Inflammatory macrophage (primary cell): ENCODE measurements around the gene CDKN3.
"Not testable (repeated sequence)": the region's sequence is repeated elsewhere in the genome, so short reads cannot be mapped to it uniquely, and the experiment has no call there.

Experiments used
- DNase-seq, 2 donors: peaks; one replicate each; pipeline ENCODE4 v3.0.0-alpha.2; 2020 to 2022

Gene CDKN3

DNA sequence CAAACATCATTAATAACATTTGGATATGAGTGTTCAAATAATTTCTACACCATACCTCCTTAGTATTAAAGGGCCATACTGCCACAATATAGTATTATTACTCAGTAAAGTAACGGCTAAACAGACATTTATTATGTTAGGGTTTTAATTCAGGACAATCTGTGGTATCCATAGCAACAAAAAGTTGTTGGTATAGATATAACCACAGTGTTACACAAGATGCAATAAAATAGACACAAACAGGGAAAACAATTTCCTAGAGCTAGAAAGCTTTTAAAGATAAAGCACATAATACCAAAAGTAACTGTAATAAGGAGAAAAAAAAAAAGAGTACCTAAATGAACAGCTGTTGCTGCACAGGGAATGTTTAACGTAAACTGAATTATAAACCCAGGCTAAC lies 28.3 kb downstream of the CDKN3 start:
- DNase-seq: no peak

DNA sequence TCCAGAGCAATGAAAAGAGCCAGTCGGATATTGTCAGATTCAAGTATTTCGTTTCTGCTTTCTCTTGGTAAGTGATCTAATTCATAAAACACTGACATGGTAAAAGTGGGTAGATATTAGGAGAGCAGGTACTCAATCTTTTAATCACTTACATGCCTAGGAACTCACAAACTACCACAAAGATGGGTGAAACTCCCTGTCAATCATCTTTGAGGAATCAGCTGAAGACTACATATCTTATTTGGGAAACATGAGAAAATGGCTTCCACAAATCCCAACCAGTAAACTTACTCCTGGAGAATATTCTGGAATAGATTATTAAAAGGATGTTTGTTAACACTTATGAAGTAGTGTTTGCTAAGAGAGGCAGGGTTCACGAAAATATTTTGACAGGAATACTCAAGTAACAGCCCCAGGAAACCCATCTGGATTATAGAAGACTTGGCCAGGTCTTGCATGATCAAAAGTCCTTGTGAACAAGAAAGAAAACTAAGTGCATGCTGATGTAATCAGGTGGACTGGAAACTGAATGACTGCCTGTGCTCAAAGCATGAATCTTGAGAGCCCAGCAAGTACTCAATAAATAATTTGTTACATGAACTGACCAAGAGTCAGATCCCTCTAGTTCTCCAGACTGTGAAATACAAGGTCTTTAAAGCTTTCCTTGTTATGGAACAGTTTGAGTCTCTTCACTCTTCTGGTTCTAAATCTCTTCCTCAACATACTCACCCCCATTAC lies 28.9 kb downstream of the CDKN3 start:
- no peak for DNase-seq

DNA sequence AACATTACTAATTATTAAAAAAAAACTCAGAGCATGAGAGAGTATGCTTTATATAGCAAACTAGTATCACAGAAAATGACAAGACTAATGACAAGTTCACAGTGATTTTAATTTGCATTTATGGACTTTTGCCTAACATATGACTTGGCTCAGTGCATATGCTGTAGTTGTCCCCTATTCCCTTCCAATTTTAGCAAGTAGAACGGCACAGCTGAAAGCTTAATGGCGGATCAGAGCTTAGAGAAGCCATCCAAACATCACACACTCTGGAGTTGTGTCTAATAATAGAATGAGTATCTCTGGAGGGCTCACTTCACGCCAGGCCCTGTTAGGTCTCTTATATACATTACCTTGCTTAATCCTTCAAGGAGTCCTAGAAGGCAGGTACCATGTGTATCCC lies 31.1 kb downstream of the CDKN3 start:
- DNase-seq: no peak

DNA sequence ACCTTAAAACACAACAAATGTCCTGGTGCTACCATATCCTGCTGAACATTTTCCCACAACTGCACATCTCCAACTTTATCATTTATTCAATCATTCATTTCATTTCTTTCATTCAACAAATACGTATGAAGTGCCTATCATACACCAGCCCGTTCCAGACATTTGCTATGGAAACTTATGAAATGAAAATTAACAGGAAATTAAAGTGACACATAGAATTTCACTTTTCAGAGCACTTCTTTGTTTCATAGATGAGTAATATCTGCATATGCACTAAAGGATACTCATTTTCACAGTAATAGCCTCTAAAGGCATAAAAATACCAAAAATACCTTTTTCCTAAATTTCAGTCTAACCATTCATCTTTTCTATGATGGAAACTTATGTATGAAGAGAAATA lies 31.7 kb downstream of the CDKN3 start:
- no peak for DNase-seq

DNA sequence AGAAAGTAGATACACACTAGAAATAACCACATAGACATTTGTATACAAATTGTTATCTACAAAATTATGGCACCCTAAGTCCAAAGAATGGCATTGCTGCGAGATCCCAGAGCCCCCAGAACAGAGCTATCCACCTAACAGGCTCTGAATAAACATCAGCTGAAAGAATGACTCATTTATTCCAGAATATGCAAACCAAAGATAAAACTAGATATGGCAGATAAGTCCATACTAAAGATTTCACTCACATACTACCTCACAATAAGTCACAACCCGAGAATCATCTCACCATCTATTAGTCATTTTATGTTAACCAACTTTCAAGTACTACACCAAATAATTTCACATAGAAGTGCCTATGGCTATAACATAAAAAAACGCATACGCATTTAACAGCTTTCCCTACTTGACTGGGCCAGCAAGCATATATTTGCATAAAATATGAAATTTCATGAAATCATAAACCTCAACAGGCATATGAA lies 38.7 kb downstream of the CDKN3 start:
- DNase-seq: no peak

DNA sequence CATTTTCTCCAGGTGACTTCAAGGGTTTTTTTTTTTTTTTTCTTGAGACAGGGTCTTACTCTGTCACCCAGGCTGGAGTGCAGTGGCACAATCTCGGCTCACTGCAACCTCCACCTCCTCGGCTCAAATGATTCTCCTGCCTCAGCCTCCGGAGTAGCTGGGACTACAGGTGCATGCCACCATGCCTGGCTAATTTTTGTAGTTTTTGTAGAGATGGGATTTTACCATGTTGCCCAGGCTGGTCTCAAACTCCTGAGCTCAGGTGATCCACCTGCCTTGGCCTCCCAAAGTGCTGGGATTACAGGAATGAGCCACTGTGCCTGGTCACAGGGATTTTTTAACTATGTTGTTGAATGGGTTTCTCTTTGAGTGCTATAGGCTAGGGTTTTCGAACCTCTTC lies 41.1 kb downstream of the CDKN3 start:
- not testable (repeated sequence) for DNase-seq

DNA sequence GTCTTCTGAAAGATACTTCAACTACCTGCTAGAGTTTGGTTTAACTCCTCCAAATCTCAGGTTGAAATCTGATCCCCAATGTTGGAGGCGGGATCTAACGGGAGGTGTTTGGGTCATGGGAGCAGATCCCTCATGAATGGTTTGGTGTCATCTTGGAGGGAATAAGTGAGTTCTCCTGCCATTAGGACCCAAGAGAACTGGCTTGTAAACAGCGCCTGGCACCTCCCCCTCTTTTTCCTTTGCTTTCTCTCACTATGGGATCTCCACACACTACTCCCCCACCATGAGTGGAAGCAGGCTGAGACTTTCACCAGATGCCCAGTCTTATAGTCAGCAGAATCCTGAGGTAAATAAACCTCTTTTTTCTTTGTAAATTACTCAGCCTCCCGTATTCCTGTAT lies 41.9 kb downstream of the CDKN3 start:
- no peak for DNase-seq

DNA sequence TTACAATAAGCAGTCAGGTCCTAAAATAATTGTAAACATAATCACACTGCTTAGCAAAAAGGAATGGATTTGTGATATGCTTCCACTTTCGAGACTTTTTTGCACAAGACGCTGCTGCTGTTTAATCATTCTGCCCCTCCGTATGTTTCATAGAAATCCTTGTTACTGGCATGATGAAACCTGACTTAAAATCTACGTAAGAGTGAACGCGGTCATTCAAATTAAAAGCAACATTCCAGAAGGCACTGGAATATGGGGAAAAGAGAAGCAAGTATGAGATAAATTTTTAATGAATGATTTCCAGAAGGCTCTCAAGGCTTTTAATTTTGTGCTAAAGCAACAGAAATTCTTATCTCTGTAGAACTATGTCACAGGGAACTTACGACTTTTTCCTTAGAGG lies 43.2 kb downstream of the CDKN3 start:
- DNase-seq: no peak

DNA sequence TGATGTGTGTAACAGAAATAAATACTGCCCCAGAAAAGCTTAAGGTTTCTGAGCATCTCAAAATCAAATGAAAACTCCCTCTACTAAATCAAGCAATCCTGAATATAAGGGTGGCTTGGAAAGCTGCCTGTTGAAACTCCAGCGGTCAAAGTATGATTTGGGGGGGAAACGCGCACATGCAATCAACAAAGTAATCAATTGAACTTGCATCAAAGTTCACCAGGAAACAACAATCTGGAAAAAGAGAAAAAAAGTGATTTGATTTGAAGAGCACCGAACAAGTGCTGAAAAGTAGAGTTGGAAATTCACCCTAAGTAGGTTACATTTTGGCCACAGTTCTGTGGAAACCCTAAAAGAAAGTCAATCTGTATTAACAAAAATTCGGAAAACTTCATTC lies 43.7 kb downstream of the CDKN3 start:
- no peak for DNase-seq

DNA sequence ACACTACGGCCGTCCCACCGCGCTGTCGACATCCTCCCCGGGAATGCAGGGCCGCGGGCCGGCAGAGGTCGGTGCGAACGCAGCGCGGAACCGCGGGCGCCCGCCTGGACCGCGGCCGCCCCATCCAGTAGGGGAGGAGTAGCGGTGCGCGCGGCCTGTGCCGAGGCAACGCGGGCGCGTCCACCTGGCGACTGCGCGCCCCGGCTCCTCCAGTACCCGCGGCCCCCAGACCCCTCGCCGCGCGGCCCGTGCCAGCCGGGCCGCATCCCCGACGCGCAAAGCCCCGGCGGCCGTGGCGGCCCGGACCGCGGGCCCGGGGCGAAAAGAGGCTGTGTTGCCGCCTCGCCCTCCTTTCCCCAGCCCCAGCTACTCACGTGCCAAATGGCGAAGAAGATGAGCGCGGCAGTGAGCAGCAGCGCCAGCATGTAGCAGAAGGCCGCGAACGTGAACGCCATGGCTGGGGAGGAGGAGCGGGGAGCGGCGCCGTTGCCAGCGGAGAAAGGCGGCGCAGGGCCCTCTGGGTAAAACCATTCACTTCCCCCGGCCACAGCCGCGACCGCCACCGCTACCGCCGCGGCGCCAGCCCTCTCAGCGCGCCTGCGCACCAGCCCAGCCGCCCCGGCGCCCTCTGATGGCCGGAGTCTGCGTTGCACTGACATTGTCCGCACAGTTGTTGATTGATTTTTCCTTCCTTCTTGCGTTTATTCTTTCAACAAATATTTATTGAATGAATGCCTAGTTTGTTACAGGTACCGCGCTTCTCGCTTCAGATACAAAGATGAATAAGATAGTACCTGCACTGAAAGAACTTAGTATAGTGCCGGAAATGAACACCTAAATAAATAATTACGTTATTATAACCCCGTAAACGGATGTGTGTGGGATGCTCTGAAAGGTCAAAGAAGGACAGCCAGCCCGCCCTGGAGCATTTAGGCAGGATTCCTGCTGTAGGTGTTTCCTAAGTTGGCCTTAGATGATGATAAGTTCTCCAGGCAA lies 44.4 kb downstream of the CDKN3 start, which contains the start of gene CNIH1:
CNIH1 (minus strand) TSS at position 502 of the 996 bp plus-strand sequence; CDS start at position 455, 47 bp downstream.
- peak; percentile 91 to 93 for DNase-seq

DNA sequence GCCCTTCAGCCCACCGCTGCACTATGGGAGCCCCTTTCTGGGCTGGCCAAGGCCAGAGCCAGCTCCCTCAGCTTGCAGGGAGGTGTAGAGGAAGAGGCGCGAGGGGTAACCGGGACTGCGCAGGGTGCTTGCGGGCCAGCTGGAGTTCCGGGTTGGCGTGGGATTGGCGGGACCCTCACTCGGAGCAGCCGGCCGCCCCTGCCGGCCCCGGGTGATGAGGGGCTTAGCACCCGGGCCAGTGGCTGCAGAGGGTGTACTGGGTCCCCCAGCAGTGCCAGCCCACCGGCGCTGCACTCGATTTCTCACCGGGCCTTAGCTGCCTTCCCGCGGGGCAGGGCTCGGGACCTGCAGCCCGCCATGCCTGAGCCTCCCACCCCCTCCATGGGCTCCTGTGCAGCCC lies 46.2 kb downstream of the CDKN3 start:
- not testable (repeated sequence) for DNase-seq

DNA sequence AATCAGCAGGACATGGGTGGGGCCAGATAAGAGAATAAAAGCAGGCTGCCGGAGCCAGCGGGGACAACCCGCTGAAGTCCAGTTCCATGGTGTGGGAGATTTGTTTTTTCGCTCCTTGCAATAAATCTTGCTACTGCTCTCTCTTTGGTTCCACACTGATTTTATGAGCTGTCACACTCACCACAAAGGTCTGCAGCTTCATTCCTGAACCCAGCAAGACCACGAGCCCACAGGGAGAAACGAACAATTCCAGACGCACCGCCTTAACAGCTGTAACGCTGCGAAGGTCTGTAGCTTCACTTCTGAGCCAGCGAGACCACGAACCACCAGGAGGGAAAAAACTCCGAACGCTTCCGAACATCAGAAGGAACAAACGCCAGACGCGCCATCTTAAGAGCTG lies 47.2 kb downstream of the CDKN3 start:
- DNase-seq: no peak

DNA sequence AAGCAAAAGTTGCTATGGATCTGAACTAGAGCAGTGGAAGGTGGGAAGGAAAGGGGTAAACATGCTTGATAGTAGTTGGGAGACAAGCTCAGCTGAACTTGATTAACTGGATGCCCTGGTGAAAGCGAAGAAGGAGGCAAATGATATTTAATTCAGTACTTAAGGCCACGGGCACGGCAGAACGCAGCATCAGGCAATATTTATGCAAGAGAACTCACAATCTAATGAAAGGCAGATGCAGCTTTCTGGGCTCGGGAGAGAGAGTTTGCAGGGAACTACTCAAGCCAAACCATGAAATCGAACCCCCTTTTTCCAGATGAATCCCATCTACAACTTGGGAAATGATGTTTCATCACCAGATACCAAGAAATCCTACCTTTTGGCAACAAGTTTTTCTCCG lies 47.9 kb downstream of the CDKN3 start:
- DNase-seq: no peak

DNA sequence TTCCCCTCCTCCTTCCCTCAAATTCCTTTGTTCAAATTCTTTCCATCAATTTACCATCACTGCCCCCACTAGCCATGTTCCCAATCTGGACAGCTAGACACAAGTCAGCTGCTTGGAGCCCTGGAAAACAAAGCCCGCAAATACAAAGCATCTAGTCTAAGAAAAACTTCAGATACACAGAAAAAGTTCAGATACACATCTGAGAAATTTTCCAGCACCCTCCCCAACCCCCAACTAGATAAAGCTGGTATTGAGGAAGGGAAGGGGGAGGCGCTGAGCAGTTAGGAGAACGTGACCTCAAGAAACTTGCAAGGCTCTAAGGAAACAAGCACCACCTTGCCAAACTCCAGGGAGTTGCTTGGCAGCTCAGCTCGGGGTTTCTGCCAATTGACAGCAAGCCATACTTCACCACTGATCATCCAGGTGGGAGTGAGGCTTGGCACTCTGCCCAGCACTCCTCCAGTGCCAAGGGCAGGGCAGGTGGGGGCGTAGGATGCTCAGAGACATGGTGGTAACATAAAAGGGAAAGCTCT lies 49.4 kb downstream of the CDKN3 start:
- DNase-seq: no peak

DNA sequence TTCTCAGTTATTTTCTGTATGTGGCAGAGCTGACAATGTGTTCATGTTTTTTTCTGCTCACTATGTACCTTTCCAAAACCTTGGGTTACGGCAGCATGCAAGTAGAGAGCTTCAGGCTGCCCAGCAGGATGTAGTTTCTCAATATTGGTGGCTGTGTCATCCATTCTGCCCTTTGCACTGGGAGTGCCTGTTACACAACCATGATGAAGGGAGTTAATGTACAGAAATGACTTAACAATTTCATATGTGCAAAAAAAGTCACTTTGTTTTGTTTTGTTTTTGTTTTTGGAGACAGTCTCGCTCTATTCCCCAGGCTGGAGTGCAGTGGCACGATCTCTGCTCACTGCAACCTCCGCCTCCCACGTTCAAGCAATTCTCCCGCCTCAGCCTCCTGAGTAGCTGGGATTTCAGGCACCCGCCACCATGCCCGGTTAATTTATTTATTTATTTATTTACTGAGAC lies 50.5 kb downstream of the CDKN3 start:
- peak; percentile 91 to 96 for DNase-seq

DNA sequence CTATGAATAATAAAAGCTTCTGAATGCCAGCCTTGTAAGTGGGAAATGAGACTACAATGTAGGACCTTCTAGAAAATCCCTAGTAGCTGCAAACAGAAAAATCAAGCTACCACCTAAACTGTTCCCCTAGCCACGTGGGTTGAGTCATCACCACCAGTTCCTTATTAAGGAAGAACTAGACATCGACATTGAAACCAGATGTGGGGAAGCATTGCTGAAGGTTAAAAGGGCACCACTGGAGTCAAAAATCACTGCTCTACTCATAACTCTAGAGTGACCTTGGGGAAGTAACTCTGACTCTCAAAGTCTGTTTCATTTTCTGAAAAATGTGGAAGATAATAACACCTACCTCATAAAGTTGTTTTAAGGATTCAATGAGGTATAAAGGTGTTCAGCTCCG lies 53.7 kb downstream of the CDKN3 start:
- DNase-seq: peak; percentile 93 to 96

DNA sequence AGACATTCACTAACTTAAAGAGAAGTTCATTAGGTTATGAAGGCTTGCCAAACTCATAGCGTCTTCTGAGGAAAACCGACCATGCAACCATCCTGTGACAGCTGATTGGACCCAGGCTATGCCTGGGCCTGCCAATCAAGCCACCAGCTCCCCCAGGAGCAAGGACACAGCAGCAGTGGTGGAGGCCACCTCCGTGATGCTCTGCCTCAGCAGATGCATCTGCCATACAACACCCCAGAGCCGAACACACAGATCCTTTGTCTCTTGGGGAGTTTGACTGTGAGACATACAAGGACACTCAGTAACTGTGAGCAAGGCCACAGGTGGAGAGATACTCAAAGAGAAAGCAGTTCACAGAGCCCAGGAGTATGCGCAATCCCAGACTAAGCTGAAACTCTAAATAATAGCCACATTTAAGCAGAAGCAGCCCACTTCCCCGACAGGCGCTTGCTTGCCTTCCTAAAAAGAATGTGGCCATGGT lies 54.4 kb downstream of the CDKN3 start:
- peak; percentile 51 to 56 for DNase-seq

DNA sequence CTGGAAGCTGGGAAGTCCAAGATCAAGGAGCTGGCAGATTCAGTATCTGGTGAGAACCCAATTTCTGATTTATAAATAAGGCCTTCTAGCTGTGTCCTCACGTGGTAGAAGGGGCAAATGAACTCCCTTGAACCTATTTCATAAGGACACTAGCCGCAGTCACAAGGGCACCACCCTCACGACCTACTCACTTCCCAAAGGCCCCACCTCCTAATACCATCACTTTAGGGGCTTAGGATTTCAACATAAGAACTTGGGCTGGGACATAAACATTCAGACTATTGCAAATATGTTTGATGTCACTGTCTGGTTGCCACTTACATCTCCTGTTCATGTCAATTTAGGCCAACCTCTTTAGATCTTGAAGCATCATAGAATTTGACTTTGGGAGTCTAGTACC lies 55.2 kb downstream of the CDKN3 start:
- peak; percentile 84 for DNase-seq

DNA sequence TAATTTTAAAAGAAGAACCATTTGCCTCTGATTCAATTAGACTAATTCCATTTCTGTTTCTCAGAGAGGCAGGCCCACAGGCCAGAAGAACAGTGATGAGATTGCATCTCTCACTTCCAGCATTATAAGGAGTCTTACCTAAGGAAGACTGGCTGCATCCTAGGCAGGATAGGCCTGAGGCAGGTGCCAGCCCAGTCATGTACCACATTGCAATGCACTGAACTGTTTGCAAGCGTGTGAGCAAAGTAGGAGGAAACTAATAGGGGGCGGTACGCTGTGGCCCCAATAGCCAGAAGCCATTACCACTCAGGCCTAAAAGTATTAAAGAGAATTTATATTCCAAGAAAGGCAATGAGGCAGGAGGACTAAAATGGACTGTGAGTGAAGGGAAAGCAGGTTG lies 56.4 kb downstream of the CDKN3 start:
- no peak for DNase-seq

DNA sequence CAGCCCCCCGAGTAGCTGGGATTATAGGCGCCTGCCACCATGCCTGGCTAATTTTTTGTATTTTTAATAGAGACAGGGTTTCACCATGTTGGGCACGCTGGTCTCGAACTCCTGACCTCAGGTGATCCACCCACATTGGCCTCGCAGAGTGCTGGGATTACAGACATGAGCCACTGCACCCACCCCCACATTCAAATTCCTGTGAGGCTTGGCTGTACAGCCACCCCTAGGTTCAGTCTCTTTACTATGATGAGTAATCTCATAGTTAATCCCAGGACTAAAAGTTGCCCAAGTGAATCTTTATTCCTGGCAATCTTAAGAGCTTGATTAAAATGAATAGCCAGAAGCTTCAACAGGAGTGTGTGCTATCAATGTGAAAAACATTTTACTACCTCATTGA lies 57.2 kb downstream of the CDKN3 start:
- not testable (repeated sequence) for DNase-seq

DNA sequence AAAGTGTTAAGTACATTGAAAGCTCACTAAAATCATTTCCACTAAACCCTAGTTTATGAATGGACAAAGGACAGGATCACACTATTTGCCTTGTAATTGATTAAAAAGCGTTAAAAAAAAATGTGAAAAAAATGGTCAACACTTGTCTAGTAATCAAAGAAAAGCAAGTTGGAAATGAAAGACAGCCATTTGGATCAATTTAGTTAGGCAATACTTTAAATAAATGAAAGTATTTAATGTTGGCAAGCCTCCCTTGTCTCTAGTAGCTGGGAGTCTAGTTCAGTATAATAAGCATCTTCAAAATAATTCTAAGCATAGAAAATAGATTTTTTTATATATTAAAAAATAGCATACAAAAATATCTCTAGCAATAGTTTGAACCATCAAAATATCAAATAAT lies 58.6 kb downstream of the CDKN3 start:
- DNase-seq: no peak

DNA sequence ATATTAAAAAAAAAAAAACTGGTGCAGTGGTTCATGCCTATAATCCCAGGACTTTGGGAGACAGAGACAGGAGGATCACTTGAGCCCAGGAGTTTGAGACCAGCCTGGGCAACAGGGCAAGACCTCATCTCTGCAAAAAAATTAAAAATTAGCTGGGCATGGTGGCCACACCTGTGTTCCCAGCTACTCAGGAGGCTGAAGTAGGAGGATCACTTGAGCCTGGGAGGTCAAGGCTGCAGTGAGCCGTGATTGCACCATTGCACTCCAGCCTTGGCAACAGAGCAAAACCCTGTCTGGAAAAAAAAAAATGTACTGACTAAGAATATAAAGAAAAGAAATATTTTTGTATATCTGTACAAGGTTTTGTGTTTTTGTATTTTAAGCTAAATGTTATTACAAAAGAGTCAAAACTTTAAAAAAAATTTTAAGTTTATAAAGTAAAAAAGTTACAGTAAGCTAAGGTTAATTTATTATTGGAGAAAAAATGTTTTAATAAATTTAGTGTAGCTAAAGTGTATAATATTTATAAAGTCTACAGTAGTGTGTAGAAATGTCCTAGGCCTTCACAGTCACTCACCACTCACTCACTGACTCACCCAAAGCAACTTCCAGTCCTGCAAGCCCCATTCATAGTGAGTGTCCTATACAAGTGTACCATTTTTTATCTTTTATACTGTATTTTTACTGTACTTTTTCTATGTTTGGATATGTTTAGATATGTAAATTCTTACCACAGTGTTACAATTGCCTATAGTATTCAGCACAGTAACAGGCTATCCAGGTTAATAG lies 60.2 kb downstream of the CDKN3 start:
- DNase-seq: not testable (repeated sequence)
